Vagina (tissue), 2 donors: Measurements from ENCODE around the gene KCNIP4.

Experiments
- CTCF ChIP-seq, 3 experiments: fragments of 450-650 bp in 2 of 3; fragments of 200-600 bp in 1 of 3; sonication (generic) in 1 of 3; IDR thresholded peaks; one replicate each; pipeline ENCODE4 v1.5.1; 2017 to 2019; ENCODE audit warnings: antibody characterized with exemption in 3 of 3, mild to moderate bottlenecking in 2 of 3, moderate library complexity in 2 of 3
- POLR2A ChIP-seq, 2 donors: fragments of 450-650 bp; IDR thresholded peaks; one replicate each; pipeline ENCODE4 v1.6.1; 2017; ENCODE audit warnings: antibody characterized with exemption in 2 of 2, mild to moderate bottlenecking in 2 of 2, moderate library complexity in 2 of 2
- POLR2AphosphoS5 ChIP-seq, 2 donors: sonication (generic); formaldehyde crosslinking; IDR thresholded peaks; one replicate each; pipeline ENCODE4 v1.9.0; 2017; ENCODE audit warnings: antibody characterized with exemption in 2 of 2, mild to moderate bottlenecking in 2 of 2, low read depth in 1 of 2; ENCODE audit not compliant: insufficient read depth in 1 of 2

DNA sequence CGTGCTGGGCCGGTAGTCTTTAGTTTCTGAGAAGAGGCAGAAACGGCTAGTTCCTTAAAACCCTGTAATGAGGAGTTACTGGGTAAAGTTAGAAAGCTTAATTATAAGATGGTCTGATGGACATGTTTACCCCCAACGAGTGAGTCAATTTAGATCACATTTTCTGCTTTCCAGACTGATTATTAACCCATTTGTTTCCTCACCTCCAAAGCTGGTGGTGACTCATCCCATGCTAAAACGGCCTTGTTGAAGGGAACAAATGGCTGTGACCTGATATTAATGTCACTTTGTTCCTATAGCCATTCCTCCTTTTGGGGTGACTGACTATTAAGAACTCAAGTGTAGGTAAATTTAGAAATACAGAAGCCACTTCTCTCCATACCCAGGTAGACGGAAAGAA, 232.0 kb downstream of the KCNIP4 start:
- TF ChIP-seq POLR2A (IDR thresholded peaks at IDR 0.05) (no peak), POLR2AphosphoS5 (IDR thresholded peaks at IDR 0.05; ENCODE audit: insufficient read depth in 1 of 2, low read depth in 1 of 2) (no peak), CTCF (IDR thresholded peaks at IDR 0.05) (no peak)
